ENCODE results near the gene HSF4.

Gene HSF4

GRCh38 chr16:67145746-67146145 is 18.8 kb upstream of the HSF4 start:
- no peak overlapping the region for H3K4me3 ChIP-seq (ENCODE audit: low read depth, low read length)
- no peak for TF ChIP-seq CTCF (IDR thresholded peaks at IDR 0.05; ENCODE audit: low read depth, low read length)

- TF ChIP-seq CTCF (IDR thresholded peaks at IDR 0.05; ENCODE audit: low read depth, low read length), result no peak
- H3K4me3 ChIP-seq (ENCODE audit: low read depth, low read length), result no peak overlapping the region
Observed at GRCh38 chr16:67146523-67147357, 17.8 kb upstream of the HSF4 start.

- no peak for TF ChIP-seq CTCF (IDR thresholded peaks at IDR 0.05; ENCODE audit: low read depth, low read length)
Observed at GRCh38 chr16:67147437-67148140, 17.0 kb upstream of the HSF4 start.

GRCh38 chr16:67148221-67148620 is 16.3 kb upstream of the HSF4 start:
- TF ChIP-seq CTCF (IDR thresholded peaks at IDR 0.05; ENCODE audit: low read depth, low read length), result no peak
- H3K4me3 ChIP-seq (ENCODE audit: low read depth, low read length), result no peak overlapping the region

More at GRCh38 chr16:67147437-67148140, 17.0 kb upstream of the HSF4 start:
- H3K4me3 ChIP-seq (ENCODE audit: low read depth, low read length), result no peak overlapping the region

- TF ChIP-seq CTCF (IDR thresholded peaks at IDR 0.05; ENCODE audit: low read depth, low read length), result no peak
- no peak overlapping the region for H3K4me3 ChIP-seq (ENCODE audit: low read depth, low read length)
Observed at GRCh38 chr16:67148656-67149275, 15.8 kb upstream of the HSF4 start.

GRCh38 chr16:67149276-67150046 is 15.1 kb upstream of the HSF4 start:
- no peak for TF ChIP-seq CTCF (IDR thresholded peaks at IDR 0.05; ENCODE audit: low read depth, low read length)
- H3K4me3 ChIP-seq (ENCODE audit: low read depth, low read length), result no peak overlapping the region

Data from WI38 (cell line).